Right lobe of liver (tissue), 6 donors: Measurements from ENCODE around the gene MCAT. TPM values are rescaled to one million over a fixed set of nuclear protein-coding genes. Genes with fewer than 3 reads are reported as not detected.

Experiments
- ATAC-seq, 4 donors: fragments of 200-7000 bp; cut with Tn5 transposase; one replicate each; pipeline ENCODE4 v1.9.1; 2020; ENCODE audit warnings: mild to moderate bottlenecking in 4 of 4, moderate library complexity in 4 of 4
- DNase-seq, 3 donors: peaks; one replicate each; pipeline ENCODE4 v3.0.0-alpha.2; 2020
- H3K27ac ChIP-seq, 3 donors: fragments of 200-600 bp; one replicate each; pipeline ENCODE4 v1.8.0; 2022
- H3K27me3 ChIP-seq, 2 donors: fragments of 200-600 bp; one replicate each; pipeline ENCODE4 v1.8.0; 2022
- H3K36me3 ChIP-seq, 4 donors: fragments of 200-600 bp; sonication (generic) in 1 of 4; one replicate each; pipeline versions ENCODE4 v1.5.1 to v1.8.0; 2017 to 2022; ENCODE audit warnings: control low read depth in 1 of 4
- H3K4me1 ChIP-seq, 4 donors: fragments of 200-600 bp; sonication (generic) in 1 of 4; one replicate each; pipeline versions ENCODE4 v1.5.1 to v1.8.0; 2017 to 2022; ENCODE audit warnings: control low read depth in 1 of 4
- H3K4me3 ChIP-seq, 3 donors: fragments of 200-600 bp; one replicate each; pipeline ENCODE4 v1.8.0; 2022
- H3K9me3 ChIP-seq, 4 donors: fragments of 200-600 bp; sonication (generic) in 1 of 4; one replicate each; pipeline versions ENCODE4 v1.5.1 to v1.8.0; 2017 to 2022; ENCODE audit warnings: control low read depth in 1 of 4
- POLR2A ChIP-seq: fragments of 450-650 bp; IDR thresholded peaks from one replicate; pipeline ENCODE4 v1.6.1; 2017; ENCODE audit warnings: antibody characterized with exemption, mild to moderate bottlenecking
- WGBS: methylation state at CpG from one replicate; pipeline ENCODE4 v1.1.6; 2018; ENCODE audit warnings: low coverage, low lambda C conversion rate; ENCODE audit not compliant: insufficient coverage; ENCODE audit errors: missing lambda C conversion rate; 5-methylcytosine and 5-hydroxymethylcytosine counted together
- intact Hi-C, 2 donors: fragments of 100-400 bp; cut with DNase I; formaldehyde crosslinking; loops; one replicate each; pipeline versions ENCODE4 v1.11.2 to v1.14.1; 2022
- total RNA-seq, 6 experiments: library from RNA; depleted of rRNA in 2 of 6; stranded (reverse); fragments of >200 nt in 2 of 6; fragmentation: NEBNext Ultra II Directional in 3 of 6; extraction: Animal tissue kit (Norgen Biotek cat#: 25700) in 3 of 6; gene quantifications; one replicate each; pipeline versions ENCODE4 v1.1.0 to v1.2.4, GENCODE V29; 2016 to 2023
- TF ChIP-seq, protein P1 (sequence below), 4 donors: fragments of 200-600 bp in 3 of 4; fragments of 450-650 bp in 1 of 4; IDR thresholded peaks; one replicate each; pipeline versions ENCODE4 v1.5.1 to v1.8.0; 2016 to 2022; ENCODE audit warnings: antibody characterized with exemption in 4 of 4, mild to moderate bottlenecking in 2 of 4
- donor health status: DM: no; HTN: yes; CAD: no.
- donor health status: DM: no; HTN: no; CAD: no.
- donor health status: DM: no; HTN: no; CAD: no.
- donor health status: DM: no; HTN: yes; CAD: no.
- donor health status: DM: no; HTN: yes; CAD: no.

Gene MCAT
- total RNA-seq, 6 experiments from 2014 or later: 8.8 to 22.3 (median 11.4) TPM

DNA sequence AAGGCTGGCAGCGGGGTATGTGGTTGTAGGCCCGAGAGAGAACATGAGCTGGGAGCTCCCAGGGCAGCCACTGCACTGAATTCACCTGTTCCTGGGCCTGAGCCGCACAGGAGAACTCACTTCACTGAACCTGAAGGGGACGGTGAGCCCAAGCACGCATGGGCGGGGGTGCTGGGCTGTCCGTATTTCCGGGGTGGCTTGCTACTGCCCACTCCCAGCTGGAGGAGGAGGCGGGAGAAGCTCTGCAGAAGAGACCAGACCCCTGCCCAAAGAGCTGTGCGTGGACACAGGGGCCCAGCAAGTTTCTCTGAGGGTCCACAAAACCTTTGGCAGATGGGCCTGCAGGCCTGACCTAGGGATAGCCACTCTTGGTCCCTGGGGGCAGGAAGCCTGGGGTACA lies 38.9 kb upstream of the MCAT start:
- TF ChIP-seq POLR2A: no peak
- TF ChIP-seq, protein P1, sequence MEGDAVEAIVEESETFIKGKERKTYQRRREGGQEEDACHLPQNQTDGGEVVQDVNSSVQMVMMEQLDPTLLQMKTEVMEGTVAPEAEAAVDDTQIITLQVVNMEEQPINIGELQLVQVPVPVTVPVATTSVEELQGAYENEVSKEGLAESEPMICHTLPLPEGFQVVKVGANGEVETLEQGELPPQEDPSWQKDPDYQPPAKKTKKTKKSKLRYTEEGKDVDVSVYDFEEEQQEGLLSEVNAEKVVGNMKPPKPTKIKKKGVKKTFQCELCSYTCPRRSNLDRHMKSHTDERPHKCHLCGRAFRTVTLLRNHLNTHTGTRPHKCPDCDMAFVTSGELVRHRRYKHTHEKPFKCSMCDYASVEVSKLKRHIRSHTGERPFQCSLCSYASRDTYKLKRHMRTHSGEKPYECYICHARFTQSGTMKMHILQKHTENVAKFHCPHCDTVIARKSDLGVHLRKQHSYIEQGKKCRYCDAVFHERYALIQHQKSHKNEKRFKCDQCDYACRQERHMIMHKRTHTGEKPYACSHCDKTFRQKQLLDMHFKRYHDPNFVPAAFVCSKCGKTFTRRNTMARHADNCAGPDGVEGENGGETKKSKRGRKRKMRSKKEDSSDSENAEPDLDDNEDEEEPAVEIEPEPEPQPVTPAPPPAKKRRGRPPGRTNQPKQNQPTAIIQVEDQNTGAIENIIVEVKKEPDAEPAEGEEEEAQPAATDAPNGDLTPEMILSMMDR (IDR thresholded peaks at IDR 0.05): no peak
- no peaks in the 10 kb centered on the region for H3K27me3 ChIP-seq
- ATAC-seq (no peak), DNase-seq (no peak)
- peaks cover 0 to 23% (median 7%) of the 10 kb centered on the region in 4 donors for H3K36me3 ChIP-seq
- H3K4me3 ChIP-seq: no peak overlapping the region
- peaks cover 0 to 10% (median 4%) of the 10 kb centered on the region in 4 donors for H3K4me1 ChIP-seq
- H3K9me3 ChIP-seq: no peaks in the 10 kb centered on the region
- 82% methylated on average over 2 of the region's 10 CpGs for WGBS
- intact Hi-C loops: no loop called here
- no peak overlapping the region for H3K27ac ChIP-seq

DNA sequence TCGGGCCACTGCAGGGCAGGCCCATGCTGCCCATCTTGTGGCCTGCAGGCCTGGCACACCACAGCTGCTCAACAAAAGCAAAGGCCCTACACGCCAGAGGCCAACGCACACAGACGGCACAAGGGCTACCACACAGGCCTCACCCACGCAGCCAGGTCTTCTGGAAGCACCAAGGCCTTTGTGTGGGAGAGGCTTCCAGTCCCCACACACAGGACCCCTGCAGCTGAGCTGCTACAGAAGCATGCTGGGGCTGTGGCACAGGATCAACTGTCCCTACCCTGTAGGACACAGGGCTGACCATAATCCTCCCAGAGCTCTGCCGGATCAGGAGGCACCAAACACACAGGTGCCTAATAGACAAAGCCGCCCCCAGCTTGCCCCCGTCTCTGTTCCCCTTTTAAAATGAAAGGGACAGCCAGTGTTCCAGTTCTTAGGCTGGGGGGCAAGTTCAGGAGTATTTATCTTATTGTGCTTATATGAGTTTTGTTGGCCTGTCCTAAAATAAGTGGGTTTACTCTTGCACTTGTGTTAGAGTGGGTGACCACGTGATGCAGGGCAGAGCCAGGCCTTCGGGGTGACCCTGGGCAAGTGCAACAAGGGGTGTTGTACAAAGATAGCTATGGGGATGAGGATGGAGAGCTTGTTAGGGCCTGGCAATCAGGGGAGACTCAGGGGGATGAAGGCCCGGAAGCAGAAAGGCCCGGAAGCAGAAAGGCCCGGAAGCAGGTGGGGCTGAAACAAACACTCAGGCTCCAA lies 38.3 kb upstream of the MCAT start:
- 82% methylated on average over 5 of the region's 13 CpGs for WGBS
- intact Hi-C loops: no loop called here
- TF ChIP-seq, protein P1 (IDR thresholded peaks at IDR 0.05): no peak
- TF ChIP-seq POLR2A: no peak
- no peak overlapping the region for H3K27ac ChIP-seq
- H3K36me3 ChIP-seq: peaks cover 0 to 23% (median 7%) of the 10 kb centered on the region in 4 donors
- no peak for ATAC-seq
- no peak overlapping the region for H3K4me3 ChIP-seq
- no peaks in the 10 kb centered on the region for H3K9me3 ChIP-seq
- DNase-seq: no peak
- peaks cover 0 to 10% (median 4%) of the 10 kb centered on the region in 4 donors for H3K4me1 ChIP-seq
- H3K27me3 ChIP-seq: no peaks in the 10 kb centered on the region

DNA sequence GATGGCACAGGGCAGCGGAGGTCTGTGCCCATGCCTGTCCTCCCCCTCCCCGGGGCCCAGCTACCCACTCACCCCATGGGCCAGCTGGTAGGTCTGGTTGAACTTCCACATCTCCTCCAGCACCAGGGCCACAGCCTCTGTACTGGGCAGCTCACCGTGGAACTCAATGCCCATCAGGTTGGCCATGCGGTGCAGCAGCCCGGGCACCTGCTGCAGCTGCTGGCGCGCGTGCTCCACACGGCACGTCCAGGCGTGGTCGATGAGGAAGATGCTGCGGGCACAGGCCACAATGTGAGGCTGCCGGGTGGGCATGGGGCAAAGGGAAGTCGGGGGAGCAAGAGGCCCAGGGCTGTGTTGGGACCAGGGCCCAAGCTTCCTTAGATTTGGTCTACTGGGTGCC lies 37.5 kb upstream of the MCAT start:
- Histone ChIP-seq H3K4me3 (no peak overlapping the region), H3K27ac (no peak overlapping the region), H3K9me3 (no peaks in the 10 kb centered on the region), H3K4me1 (peaks cover 0 to 5% (median 1%) of the 10 kb centered on the region in 4 donors), H3K27me3 (no peaks in the 10 kb centered on the region), H3K36me3 (peaks cover 0 to 26% (median 7%) of the 10 kb centered on the region in 4 donors)
- no peak for ATAC-seq
- WGBS: 89% methylated on average over 7 of the region's 15 CpGs
- DNase-seq: no peak
- TF ChIP-seq POLR2A: no peak
- TF ChIP-seq, protein P1 (IDR thresholded peaks at IDR 0.05): no peak
- intact Hi-C loops: no loop called here

DNA sequence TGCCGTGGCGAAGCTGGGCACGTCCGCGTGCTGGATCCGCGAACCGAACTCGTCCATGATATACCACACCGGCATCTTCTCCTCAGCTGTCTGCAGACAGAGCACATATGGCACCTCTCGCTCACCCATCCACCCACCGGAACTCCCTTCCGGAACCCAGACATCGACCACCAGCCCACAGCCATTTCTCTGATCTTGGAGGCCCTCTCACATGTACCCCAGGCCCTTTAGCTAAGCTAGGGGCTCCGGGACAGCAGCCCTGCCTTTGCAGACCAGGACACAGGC lies 36.7 kb upstream of the MCAT start:
- intact Hi-C loops: no loop called here
- no peak overlapping the region for H3K27ac ChIP-seq
- no peaks in the 10 kb centered on the region for H3K9me3 ChIP-seq
- DNase-seq (no peak), ATAC-seq (no peak)
- H3K4me3 ChIP-seq: no peak overlapping the region
- 100% methylated on average over 5 of the region's 15 CpGs for WGBS
- peaks cover 0 to 34% (median 11%) of the 10 kb centered on the region in 4 donors for H3K36me3 ChIP-seq
- H3K27me3 ChIP-seq: no peaks in the 10 kb centered on the region
- H3K4me1 ChIP-seq: no peaks in the 10 kb centered on the region
- no peak for TF ChIP-seq POLR2A
- TF ChIP-seq, protein P1 (IDR thresholded peaks at IDR 0.05): no peak
